Measurements from ENCODE around the gene CAV2. TPM values are rescaled to one million over a fixed set of nuclear protein-coding genes. Genes with fewer than 3 reads are reported as not detected.
A peak's percentile ranks its signal among the peaks of the same experiment; 100 is the strongest.

Gene CAV2
- 125 and 199 TPM in 2 replicates for total RNA-seq (2012; rRNA removed)

GRCh38 chr7:116499168-116500077 lies at the start of gene CAV2:
CAV2 (plus strand) TSS chr7:116499738; CDS start chr7:116499782, 44 bp downstream.
- H3K4me1 ChIP-seq (ENCODE audit: control insufficient read depth, insufficient read depth, low read length) = peaks cover 29% of the 10 kb centered on the region

DNA sequence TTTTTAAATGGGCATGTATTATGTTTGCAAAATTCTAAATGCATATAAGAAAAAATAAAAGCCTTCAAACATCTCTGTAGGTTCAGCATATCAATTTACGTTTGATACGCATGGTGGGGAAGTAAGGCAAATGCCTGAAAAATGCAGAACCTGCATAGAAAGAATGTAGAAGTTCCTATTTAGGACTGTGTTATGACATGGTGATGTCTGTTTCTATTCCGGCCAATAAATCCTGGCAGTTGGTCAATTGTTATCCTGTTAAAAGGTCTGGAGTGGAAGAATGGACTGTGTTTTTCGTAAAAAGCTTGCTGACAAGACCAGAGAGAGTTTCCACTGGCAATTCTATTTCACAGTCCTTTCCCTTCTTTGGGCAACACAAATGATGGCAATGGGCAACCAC lies 49.6 kb upstream of the CAV2 start:
- Histone ChIP-seq H3K4me1 (ENCODE audit: control insufficient read depth, insufficient read depth, low read length) (peaks cover 52% of the 10 kb centered on the region), H3K27me3 (ENCODE audit: control insufficient read depth, insufficient read depth, low read length) (no peaks in the 10 kb centered on the region), H3K9ac (ENCODE audit: low read depth, low read length) (no peak overlapping the region), H3K9me3 (replicated peaks; ENCODE audit: low read length) (no peaks in the 10 kb centered on the region), H3K36me3 (ENCODE audit: insufficient read depth, low read length) (no peaks in the 10 kb centered on the region), H3K4me2 (ENCODE audit: low read length) (no peak overlapping the region), H3K4me3 (ENCODE audit: low read length) (no peak overlapping the region)

More at GRCh38 chr7:116499168-116500077, at the start of gene CAV2:
- H3K27me3 ChIP-seq (ENCODE audit: control insufficient read depth, insufficient read depth, low read length) = no peaks in the 10 kb centered on the region
- H3K4me3 ChIP-seq (ENCODE audit: low read length) = peak within 1 kb of the TSS; percentile 79
- peak within 1 kb of the TSS; percentile 94 for H3K4me2 ChIP-seq (ENCODE audit: low read length)
- peaks cover 26% of the 10 kb centered on the region for H3K36me3 ChIP-seq (ENCODE audit: insufficient read depth, low read length)
- peak within 1 kb of the TSS; percentile 97 for H3K9ac ChIP-seq (ENCODE audit: low read depth, low read length)
- no peaks in the 10 kb centered on the region for H3K9me3 ChIP-seq (replicated peaks; ENCODE audit: low read length)

DNA sequence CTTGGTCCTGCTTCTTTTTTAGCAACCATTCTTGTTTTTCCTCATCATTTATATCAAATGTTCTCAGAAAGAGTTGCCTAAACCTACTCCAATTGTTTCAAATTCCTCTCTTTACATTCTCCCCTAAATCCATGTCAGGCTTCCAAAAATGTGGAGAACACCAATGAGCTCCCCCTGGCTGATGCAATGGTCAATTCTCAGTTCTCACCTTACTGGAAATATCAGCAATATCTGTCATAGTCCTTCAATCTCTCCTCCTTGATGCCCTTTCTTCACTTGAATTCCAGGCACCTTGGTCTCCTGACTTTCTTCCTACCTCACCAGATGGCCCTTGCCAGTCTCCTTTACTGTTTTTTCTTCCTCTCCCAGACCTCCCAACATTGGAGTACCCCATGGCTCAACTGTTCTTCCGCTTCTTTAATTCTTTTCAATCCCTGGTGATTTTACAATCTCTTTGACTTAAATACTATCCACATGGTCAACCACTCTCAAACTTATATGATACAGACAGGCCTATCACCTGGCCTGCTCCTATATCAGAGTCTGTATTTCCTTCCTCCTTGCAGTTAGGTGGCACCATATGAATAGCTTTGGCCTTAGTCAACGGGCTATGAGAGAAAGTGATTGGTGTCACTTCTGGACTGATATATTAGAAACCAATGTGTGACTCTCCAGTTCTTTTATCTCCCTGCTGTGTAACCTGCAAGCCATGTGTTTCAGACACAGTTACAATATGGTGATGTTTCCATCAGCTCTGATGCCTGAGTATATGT lies 47.4 kb upstream of the CAV2 start:
- H3K4me3 ChIP-seq (ENCODE audit: low read length) = no peak overlapping the region
- no peaks in the 10 kb centered on the region for H3K27me3 ChIP-seq (ENCODE audit: control insufficient read depth, insufficient read depth, low read length)
- H3K4me1 ChIP-seq (ENCODE audit: control insufficient read depth, insufficient read depth, low read length) = peaks cover 54% of the 10 kb centered on the region
- no peak overlapping the region for H3K4me2 ChIP-seq (ENCODE audit: low read length)
- H3K9ac ChIP-seq (ENCODE audit: low read depth, low read length) = no peak overlapping the region
- no peaks in the 10 kb centered on the region for H3K36me3 ChIP-seq (ENCODE audit: insufficient read depth, low read length)
- no peaks in the 10 kb centered on the region for H3K9me3 ChIP-seq (replicated peaks; ENCODE audit: low read length)

DNA sequence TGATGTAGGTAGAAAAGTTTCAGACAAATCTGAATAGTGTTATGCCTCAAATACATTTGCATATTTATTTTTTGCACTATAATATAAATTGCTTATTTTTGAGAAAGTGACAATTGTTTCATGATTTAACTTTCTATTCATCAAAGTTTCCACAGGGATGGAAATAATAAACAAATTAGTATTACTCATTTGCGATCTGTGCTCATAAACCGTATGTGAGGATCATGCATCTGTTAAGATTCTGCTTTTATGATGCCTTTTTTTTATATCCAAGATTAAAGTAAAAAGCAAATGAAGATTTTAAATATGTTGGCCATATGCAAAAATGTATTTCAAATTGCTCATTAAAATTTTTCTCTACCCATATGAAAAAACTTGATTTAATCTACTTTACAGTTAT lies 45.2 kb upstream of the CAV2 start:
- Histone ChIP-seq H3K9ac (ENCODE audit: low read depth, low read length) (peak overlapping the region; percentile 43), H3K4me2 (ENCODE audit: low read length) (peak overlapping the region; percentile 69), H3K36me3 (ENCODE audit: insufficient read depth, low read length) (no peaks in the 10 kb centered on the region), H3K4me3 (ENCODE audit: low read length) (no peak overlapping the region), H3K4me1 (ENCODE audit: control insufficient read depth, insufficient read depth, low read length) (peaks cover 32% of the 10 kb centered on the region), H3K9me3 (replicated peaks; ENCODE audit: low read length) (no peaks in the 10 kb centered on the region), H3K27me3 (ENCODE audit: control insufficient read depth, insufficient read depth, low read length) (no peaks in the 10 kb centered on the region)

GRCh38 chr7:116455009-116455408 lies 44.5 kb upstream of the CAV2 start:
- H3K9me3 ChIP-seq (replicated peaks; ENCODE audit: low read length) = no peaks in the 10 kb centered on the region
- H3K4me3 ChIP-seq (ENCODE audit: low read length) = peak overlapping the region; percentile 11
- H3K4me1 ChIP-seq (ENCODE audit: control insufficient read depth, insufficient read depth, low read length) = peaks cover 26% of the 10 kb centered on the region
- no peaks in the 10 kb centered on the region for H3K36me3 ChIP-seq (ENCODE audit: insufficient read depth, low read length)
- peak overlapping the region; percentile 58 for H3K9ac ChIP-seq (ENCODE audit: low read depth, low read length)
- H3K27me3 ChIP-seq (ENCODE audit: control insufficient read depth, insufficient read depth, low read length) = no peaks in the 10 kb centered on the region
- peak overlapping the region; percentile 69 for H3K4me2 ChIP-seq (ENCODE audit: low read length)

- Histone ChIP-seq H3K36me3 (ENCODE audit: insufficient read depth, low read length) (no peaks in the 10 kb centered on the region), H3K4me1 (ENCODE audit: control insufficient read depth, insufficient read depth, low read length) (peaks cover 23% of the 10 kb centered on the region), H3K9ac (ENCODE audit: low read depth, low read length) (peak overlapping the region; percentile 58), H3K4me2 (ENCODE audit: low read length) (peak overlapping the region; percentile 69), H3K27me3 (ENCODE audit: control insufficient read depth, insufficient read depth, low read length) (no peaks in the 10 kb centered on the region), H3K9me3 (replicated peaks; ENCODE audit: low read length) (no peaks in the 10 kb centered on the region), H3K4me3 (ENCODE audit: low read length) (no peak overlapping the region)
These were observed 44.0 kb upstream of the CAV2 start for GRCh38 chr7:116455499-116455898.

- no peaks in the 10 kb centered on the region for H3K36me3 ChIP-seq (ENCODE audit: insufficient read depth, low read length)
- H3K4me1 ChIP-seq (ENCODE audit: control insufficient read depth, insufficient read depth, low read length) = peaks cover 23% of the 10 kb centered on the region
- no peak overlapping the region for H3K4me3 ChIP-seq (ENCODE audit: low read length)
- no peaks in the 10 kb centered on the region for H3K27me3 ChIP-seq (ENCODE audit: control insufficient read depth, insufficient read depth, low read length)
- peak overlapping the region; percentile 10 for H3K4me2 ChIP-seq (ENCODE audit: low read length)
- no peak overlapping the region for H3K9ac ChIP-seq (ENCODE audit: low read depth, low read length)
- H3K9me3 ChIP-seq (replicated peaks; ENCODE audit: low read length) = no peaks in the 10 kb centered on the region
These were observed 38.0 kb upstream of the CAV2 start for GRCh38 chr7:116461500-116461899.

- Histone ChIP-seq H3K9ac (ENCODE audit: low read depth, low read length) (no peak overlapping the region), H3K27me3 (ENCODE audit: control insufficient read depth, insufficient read depth, low read length) (no peaks in the 10 kb centered on the region), H3K4me3 (ENCODE audit: low read length) (no peak overlapping the region), H3K9me3 (replicated peaks; ENCODE audit: low read length) (no peaks in the 10 kb centered on the region), H3K4me2 (ENCODE audit: low read length) (no peak overlapping the region), H3K4me1 (ENCODE audit: control insufficient read depth, insufficient read depth, low read length) (peaks cover 25% of the 10 kb centered on the region), H3K36me3 (ENCODE audit: insufficient read depth, low read length) (no peaks in the 10 kb centered on the region)
These were observed 35.6 kb upstream of the CAV2 start for GRCh38 chr7:116463956-116464355.

DNA sequence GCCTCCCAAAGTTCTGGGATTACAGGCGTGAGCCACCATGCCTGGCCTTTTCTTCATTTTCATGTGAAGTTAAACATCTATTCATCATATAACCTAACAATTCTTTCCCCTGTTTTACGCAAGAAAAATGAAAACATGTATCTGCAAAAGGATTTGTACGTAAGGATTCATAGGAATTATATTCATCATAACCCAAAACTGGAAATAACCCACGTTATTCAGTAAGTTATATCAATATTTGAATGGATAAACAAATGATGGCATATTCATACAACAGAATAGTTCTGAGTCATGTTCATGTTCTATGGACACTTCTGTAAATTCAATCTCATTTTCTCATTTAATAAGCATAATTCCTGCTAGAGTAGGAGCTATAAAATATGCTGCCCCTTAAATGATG lies 35.2 kb upstream of the CAV2 start:
- Histone ChIP-seq H3K36me3 (ENCODE audit: insufficient read depth, low read length) (no peaks in the 10 kb centered on the region), H3K9ac (ENCODE audit: low read depth, low read length) (no peak overlapping the region), H3K9me3 (replicated peaks; ENCODE audit: low read length) (no peaks in the 10 kb centered on the region), H3K4me1 (ENCODE audit: control insufficient read depth, insufficient read depth, low read length) (peaks cover 25% of the 10 kb centered on the region), H3K27me3 (ENCODE audit: control insufficient read depth, insufficient read depth, low read length) (no peaks in the 10 kb centered on the region), H3K4me2 (ENCODE audit: low read length) (no peak overlapping the region), H3K4me3 (ENCODE audit: low read length) (no peak overlapping the region)

- Histone ChIP-seq H3K9ac (ENCODE audit: low read depth, low read length) (no peak overlapping the region), H3K4me3 (ENCODE audit: low read length) (no peak overlapping the region), H3K36me3 (ENCODE audit: insufficient read depth, low read length) (no peaks in the 10 kb centered on the region), H3K4me1 (ENCODE audit: control insufficient read depth, insufficient read depth, low read length) (peaks cover 25% of the 10 kb centered on the region), H3K4me2 (ENCODE audit: low read length) (no peak overlapping the region), H3K27me3 (ENCODE audit: control insufficient read depth, insufficient read depth, low read length) (no peaks in the 10 kb centered on the region), H3K9me3 (replicated peaks; ENCODE audit: low read length) (no peaks in the 10 kb centered on the region)
These were observed 34.4 kb upstream of the CAV2 start for GRCh38 chr7:116465125-116465524.

DNA sequence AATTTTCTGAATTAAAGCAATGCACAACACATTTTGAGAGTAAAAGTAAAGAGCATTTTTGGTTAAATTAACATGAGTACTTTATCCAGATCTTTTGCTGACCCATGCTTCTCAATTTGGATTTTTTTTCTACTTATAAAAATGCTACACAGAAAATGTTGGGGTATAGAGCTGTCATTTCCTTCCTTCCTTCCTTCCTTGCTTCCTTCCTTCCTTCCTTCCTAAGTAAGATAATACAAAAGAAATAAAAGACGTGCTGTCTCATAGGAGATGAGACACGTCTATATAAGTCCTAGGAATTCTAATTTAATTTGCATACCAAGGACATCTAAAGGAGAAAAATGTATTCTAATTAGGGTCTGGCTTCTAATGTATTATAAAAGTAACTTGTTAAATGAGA lies 31.0 kb upstream of the CAV2 start:
- Histone ChIP-seq H3K4me3 (ENCODE audit: low read length) (no peak overlapping the region), H3K9ac (ENCODE audit: low read depth, low read length) (no peak overlapping the region), H3K4me2 (ENCODE audit: low read length) (no peak overlapping the region), H3K4me1 (ENCODE audit: control insufficient read depth, insufficient read depth, low read length) (peaks cover 25% of the 10 kb centered on the region), H3K9me3 (replicated peaks; ENCODE audit: low read length) (no peaks in the 10 kb centered on the region), H3K36me3 (ENCODE audit: insufficient read depth, low read length) (no peaks in the 10 kb centered on the region), H3K27me3 (ENCODE audit: control insufficient read depth, insufficient read depth, low read length) (no peaks in the 10 kb centered on the region)
